Stimulated activated CD8-positive, alpha-beta memory T cell treated with anti-CD3 and anti-CD28 coated beads, Interleukin-2, amount 100 ng/mL, for 48 hours (primary cell): Measurements from ENCODE around the gene CCNJL.

Experiments
- DNase-seq, 2 donors: peaks; one replicate each; pipeline ENCODE4 v3.0.0-alpha.2; 2020; ENCODE audit warnings: low read depth in 2 of 2

CCNJL gene

DNA sequence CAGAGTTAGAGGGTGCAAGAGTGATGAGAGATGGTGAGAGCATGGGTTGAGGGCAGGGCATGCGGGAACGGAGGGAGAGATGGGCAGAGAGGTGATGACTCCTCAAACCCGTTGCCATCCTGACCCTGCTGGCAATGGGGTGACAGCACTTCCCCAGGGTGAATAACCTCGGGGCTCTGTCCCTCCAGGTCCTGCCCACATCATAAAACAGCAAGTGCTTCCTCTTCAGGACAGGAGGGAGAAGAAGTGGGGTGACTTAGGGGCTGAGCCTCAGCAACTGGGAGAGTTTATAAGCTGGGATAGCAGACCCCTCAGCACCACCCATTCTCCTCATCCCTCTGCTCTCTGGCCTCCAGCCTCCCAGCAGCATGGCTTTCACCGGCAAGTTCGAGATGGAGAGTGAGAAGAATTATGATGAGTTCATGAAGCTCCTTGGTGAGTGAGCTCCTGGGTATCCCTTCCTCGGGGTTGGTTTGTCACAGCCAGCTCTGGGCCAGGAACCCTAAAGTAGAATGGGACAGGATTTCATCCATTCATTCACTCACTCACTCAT lies 83.1 kb downstream of the CCNJL start, which contains the start of gene FABP6:
Gene FABP6, plus strand, starts transcription at position 317 of the 553 bp plus-strand sequence. Its CDS starts 52 bp downstream, at position 369.
- DNase-seq = no peak

DNA sequence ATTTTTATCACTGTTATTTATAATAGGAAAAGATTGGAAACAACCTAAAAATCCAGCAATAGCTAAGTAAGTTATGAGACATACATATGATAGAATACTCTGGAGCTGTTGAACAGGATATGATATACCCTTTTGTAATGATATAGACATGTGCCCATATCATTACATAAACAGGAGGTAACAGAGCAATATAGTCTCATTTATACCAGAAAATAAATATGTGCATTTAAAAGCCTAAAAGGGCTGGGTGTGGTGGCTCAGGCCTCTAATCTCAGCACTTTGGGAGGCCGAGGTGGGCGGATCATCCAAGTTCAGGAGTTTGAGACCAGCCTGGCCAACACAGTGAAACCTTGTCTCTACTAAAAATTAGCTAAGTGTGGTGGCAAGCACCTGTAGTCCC lies 85.4 kb downstream of the CCNJL start:
- DNase-seq = no peak

DNA sequence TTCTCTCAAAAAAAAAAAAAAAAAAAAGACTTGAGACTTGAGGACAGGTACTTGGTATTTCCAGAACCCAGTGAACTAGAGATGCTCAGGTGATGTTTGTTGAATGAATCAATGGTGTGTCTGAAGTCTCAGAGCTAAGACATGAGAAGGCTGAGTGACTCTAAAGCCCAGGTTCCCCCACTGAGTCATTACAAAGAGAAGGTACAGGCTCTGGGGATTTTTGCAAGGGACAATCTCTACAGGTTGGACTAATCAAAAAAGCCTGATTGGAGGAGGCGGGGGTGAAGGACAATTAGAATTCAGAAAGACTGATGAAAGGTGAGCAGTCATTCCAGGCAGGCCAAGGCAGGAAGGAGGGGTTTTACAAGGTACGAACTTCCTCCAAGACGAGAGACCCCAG lies 91.3 kb downstream of the CCNJL start:
- DNase-seq = no peak

DNA sequence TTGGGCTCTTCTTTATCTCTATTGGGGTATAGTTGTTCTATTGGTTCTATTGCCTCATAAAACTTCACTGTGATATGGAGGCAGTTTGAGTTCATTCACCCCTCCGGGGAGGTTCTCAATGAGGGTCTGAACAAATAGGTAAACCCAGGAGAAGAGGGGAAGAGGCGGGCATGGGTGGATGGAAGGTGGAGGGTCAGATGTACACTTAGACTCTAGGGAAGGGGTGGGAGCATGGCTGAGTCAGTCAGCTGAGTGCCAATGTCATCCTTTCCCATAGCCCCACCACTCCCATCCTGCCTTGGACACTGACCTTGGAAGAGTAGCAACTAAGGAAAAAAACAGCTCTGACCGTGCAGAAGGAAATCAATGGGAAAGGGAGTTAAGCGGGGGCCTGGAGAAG lies 93.0 kb downstream of the CCNJL start:
- no peak for DNase-seq

DNA sequence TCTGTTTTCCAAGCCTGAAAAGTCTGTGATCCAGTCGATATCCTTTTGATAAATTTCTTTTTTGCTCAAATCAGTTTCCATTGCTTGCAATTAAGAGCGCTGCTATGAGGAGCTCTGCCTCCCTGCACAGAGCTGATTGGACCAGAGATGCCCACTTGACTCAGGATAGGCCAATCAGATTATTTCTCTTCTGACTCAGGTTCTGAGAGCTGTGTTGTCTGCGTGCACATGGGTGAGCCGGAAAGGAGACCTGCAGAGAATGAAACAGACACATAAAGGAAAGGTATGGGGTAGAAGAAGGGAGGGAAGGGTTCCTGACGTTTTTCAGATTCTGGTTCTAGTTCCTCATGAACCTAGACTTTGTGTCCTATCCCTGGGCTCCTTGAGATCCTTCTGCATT lies 98.8 kb downstream of the CCNJL start:
- DNase-seq = no peak

DNA sequence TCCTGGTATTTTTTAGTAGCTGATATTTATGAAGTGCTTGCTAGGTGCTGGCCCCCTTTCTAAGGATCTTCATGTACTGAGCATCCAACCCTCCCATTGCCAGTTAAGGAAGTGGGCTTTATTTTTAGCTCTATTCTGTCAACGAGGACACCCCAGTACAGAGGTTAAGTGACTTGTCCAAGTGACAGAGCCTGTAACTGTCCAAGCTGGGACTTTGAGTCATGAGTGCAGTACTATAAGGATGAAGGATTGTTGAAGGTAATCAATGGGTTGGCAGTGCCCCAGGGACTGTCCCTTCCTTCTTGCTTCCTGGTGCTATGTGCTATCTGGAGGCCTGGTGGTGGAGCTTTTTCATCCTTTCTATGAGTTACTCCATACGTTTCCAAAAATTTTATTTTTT lies 101.0 kb downstream of the CCNJL start:
- no peak for DNase-seq

DNA sequence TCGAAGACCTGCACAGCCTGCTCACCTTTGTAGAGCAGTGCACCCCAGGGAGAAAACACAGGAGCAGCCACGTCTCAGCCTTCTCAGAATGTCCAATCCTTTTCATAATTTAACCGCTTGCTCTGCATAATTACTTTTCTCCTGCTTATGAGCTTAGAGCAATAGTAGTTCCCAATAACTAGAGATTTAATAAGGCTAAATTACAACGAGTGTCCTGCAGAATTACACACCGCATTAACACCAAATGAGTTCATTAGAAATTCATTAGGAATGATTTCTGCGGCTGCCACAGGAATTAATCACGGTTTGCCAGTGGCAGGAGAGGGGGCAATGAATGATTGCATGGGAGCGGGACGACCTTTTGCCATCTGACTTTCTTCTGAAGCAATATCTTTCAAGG lies 101.8 kb downstream of the CCNJL start:
- no peak for DNase-seq

DNA sequence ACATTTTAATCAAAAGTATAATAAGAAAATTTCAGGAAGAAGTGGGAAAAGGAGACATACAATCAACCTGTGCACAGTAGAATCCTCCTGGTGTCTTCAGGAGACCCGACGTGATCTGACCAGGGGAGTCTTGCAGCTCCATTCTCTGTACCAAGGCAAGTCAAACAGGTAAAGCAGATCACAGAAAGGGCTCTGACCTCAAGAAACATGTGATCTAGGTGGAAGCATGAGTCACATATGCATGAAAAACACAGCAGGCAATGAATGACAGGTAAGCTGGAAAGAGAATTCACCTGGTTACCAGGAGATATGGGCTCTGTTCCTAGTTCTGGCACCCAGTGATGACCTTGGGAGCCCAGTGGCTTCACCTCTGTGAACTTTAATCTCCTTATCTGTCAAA lies 102.4 kb downstream of the CCNJL start:
- DNase-seq = no peak

DNA sequence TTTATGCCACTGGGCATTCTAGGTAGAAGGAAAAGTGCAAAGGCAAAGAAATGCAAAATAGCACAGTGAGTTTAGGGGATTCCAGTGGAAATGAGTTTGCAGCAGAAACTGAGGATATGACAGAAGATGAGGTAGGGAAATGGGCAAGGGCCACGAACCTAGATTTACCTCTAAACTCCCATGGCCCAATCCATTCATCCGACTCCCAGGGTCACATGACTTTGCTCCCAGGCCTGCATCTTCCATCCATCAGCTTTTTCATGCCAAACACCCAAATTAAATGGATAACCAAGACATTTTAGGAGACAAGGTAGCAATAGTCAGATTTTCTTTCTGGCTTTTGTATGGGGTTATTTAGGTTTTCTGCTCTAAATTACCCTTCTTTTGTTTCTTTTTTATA lies 105.3 kb downstream of the CCNJL start:
- DNase-seq = no peak
